NOMO-1 (cell line): ENCODE results near the gene KRTAP1-5.
"Not testable (repeated sequence)": the region's sequence is repeated elsewhere in the genome, so short reads cannot be mapped to it uniquely, and the experiment has no call there.

Experiments
- DNase-seq, 2 experiments: peaks; one replicate each; lab custom pipeline; 2025; ENCODE audit not compliant: unreplicated experiment in 2 of 2; lab: John Stamatoyannopoulos, UW

The KRTAP1-5 gene, protein sequence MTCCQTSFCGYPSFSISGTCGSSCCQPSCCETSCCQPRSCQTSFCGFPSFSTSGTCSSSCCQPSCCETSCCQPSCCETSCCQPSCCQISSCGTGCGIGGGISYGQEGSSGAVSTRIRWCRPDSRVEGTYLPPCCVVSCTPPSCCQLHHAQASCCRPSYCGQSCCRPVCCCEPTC

DNA sequence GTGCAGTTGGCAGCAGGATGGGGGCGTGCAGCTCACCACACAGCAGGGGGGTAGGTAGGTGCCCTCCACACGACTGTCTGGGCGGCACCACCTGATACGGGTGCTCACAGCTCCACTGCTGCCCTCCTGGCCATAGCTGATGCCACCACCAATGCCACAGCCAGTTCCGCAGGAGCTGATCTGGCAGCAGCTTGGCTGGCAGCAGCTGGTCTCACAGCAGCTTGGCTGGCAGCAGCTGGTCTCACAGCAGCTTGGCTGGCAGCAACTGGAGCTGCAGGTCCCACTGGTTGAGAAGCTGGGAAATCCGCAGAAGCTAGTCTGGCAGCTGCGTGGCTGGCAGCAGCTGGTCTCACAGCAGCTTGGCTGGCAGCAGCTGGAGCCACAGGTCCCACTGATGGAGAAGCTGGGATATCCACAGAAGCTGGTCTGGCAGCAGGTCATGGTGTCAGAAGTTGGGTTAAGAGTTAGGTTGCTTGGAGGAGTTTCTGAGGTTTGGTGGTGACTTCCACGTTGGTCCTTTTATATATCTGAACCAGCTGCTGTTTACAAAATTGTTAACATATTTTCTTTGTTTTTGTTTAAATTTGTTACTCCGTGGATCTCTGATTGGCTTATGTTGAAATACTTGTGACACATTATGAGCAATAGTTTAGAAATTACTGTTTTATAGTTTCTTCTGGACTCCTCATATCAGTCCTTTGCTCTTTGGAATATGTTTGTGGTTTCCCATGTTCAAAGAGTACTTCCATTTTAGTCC is at the start of gene KRTAP1-5:
TSS of gene KRTAP1-5 (minus strand) at position 494 of the 757 bp plus-strand sequence. CDS start at position 441, 53 bp downstream.
- no peak for DNase-seq

DNA sequence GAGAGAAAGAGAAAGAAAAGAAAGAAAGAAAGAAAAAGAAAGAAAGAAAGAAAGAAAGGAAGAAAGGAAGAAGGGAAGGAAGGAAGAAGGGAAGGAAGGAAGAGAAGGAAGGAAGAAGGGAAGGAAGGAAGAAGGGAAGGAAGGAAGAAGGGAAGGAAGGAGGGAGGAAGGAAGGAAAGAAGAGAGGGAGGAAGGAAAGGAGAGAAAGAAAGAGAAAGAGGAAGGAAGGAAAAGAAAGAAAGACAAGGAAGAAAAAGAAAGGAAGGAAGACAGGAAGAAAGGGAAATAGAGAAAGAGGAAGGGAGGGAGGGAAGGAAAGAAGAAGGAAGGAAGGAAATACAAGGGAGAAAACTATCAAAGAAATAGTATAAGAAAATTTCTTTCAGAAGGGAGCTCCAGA is 49.8 kb upstream of the KRTAP1-5 start:
- DNase-seq, result no peak

DNA sequence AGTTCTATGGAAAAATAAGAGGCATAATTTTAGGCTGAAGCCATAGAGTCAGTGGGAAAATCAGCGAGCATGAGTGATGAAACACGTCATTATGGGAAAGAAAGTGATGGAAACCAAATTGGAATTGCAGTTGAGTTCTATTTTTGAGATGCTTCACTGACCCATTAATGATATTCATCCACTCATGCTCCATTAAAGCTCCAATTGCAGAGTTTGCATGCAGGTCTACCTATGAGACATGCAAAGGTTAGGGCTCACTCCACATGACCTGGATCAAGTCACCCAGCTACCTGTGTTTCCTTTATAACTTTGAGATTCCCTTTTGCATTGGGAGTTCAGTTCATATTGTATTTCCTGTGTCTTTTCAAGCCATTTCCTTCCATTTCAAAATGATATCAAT is 46.7 kb upstream of the KRTAP1-5 start:
- no peak for DNase-seq

DNA sequence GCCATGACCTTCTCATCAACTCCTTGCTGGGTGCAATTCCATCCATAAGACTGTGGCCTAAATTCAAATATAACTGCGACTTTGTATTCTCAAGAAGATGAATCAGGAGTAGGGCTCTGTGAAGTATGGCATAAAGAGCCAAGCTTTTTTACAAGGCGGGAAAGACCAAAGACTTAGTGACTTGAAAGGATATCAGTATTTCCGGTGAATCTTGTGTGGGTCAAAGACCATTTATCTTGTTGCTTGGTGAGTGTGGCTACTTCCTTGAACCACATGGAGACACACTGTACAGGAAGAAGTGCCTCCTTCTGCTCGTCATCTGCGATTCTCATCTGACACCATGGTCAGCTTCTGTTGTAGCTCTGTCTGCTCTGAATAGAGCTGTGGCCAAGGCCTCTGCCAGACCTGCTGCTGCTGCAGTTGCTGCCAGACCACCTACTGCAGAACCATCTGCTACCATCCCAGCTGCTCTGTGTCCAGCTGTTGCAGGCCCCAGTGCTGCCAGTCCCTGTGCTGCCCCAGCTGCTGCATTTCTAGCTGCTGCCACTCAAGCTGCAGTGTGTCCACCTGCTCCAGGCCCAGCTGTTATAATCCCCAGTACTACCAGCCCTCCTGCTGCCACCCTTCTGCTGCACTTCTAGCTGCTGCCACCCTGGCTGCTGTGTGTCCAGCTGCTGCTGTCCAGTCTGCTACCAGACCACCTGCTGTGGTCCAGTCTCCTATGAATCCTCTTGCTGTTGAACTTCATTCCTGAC is 44.8 kb upstream of the KRTAP1-5 start:
- DNase-seq, result no peak

DNA sequence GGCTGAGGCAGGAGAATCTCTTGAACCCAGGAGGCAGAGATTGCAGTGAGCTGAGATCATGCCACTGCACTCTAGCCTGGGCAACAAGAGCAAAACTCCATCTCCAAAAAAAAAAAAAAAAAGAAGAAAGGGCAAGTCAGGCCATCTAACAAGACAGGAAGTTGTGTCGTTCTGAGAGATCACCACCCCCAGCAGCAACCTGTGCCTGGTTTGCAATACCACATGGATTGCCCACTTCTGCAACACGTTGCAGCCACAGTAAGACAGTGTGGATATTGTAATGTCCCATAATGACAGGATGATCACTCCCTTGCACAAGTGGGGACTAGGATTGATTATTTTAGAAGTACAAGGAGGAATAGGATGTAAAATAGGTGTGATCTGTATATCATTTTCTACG is 42.0 kb upstream of the KRTAP1-5 start:
- DNase-seq, result peak in 1 of 2 experiments; percentile 56

DNA sequence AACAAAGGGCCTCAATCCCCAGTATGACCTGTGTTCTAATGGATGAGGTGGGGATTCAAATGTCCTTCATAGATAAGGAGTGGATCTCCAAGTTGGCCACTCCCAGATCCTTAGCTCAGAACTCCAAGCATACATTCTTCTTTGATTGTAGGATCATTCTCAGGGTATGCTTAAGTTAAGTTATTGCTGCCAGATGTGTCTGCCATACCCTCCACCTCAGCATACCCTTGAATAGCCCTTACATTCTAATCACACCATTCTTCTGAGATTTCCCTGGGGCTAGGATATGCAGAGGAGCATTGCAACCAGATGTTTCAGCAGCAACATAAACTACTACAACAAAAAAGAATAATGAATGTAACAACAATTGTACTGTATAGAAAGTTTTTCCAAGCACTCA is 40.3 kb upstream of the KRTAP1-5 start:
- DNase-seq, result no peak

DNA sequence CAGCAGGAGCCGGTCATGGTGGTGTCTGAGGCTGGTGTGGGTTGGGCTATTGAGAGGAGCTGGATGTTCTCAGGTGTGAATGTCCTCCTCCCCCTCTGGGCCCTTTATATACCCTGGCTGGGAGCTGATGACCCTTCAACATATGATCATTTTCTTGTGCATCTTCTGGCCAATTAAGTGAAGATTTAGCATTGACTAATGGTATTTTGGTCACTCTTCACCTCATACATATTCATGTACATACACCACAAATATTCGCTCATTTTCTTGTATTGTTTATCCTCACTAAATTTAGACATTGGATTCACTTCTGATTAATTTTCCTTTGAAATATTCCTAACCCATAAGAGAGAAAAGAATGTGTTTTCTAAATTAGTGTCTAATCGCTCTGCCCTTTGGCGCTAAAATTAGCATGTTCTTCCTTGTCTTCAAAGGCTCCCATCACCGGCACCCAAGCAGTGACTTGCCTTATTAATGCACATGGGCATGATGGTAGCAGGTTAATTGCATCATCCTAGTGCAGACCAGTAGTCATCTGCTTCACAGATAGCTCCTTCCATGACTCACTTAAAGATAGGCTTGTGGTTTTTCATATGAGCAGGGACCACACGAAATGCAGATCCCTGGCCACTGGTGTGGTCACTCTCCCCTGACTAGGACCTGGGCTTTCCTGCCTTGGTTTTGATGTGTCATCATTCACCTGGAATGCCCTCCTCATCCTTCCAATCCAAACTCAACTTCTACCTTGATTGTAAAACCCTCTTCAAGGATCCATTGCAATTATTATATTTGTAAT is 39.0 kb upstream of the KRTAP1-5 start, which contains the start of gene KRTAP2-4:
TSS of gene KRTAP2-4 (minus strand) at position 51 of the 796 bp plus-strand sequence. CDS start at position 17, 34 bp downstream.
- DNase-seq, result peak in 1 of 2 experiments; percentile 46

DNA sequence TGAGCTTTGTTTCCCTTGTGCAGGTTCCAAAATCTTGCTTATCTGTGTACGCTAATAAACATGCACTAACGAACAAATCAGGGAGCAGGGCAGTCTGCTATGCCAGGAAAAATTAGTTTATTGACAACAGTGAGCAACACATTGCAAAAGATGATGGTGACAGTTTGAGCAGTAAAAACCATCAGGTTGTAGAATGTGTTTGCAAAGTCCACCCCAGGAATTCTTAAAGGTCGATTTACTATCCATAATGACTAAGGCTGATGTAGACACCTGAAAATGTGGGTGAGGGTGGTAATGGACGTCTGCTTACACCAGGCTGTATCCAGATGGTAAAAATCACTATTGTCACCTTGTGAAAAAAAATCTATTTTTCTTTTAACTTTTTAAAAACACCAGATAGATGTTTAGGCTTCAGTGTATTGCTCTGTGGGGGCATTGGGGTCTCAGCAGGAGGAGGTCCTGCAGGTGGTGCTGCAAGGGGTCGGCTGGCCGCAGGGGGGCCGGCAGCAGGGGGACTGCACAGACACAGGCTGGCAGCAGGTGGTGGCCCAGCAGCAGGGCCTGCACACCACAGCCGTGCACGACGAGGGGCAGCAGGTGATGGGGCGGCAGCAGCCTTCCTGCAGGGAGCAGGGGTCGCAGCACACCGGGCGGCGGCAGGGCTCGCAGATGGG is 38.1 kb upstream of the KRTAP1-5 start:
- not testable (repeated sequence) for DNase-seq

DNA sequence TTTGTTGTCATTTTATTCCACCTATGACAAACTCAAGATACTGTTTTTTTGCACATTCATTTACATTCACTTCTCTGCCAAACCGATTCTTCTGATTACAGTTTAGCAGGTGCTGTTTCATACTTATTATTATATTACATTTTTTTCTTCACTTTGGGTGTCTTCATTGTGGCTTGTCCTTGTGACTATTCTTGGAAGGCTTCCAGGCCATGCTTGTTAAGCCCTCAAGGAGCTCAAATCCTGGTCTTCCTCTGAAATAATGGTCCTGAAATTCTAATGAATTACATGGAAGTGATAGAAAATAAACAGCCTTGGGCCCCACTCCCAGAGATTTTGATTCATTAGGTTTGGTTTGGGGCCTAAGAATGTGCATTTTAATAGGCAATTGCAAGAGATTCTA is 37.3 kb upstream of the KRTAP1-5 start:
- DNase-seq, result no peak

DNA sequence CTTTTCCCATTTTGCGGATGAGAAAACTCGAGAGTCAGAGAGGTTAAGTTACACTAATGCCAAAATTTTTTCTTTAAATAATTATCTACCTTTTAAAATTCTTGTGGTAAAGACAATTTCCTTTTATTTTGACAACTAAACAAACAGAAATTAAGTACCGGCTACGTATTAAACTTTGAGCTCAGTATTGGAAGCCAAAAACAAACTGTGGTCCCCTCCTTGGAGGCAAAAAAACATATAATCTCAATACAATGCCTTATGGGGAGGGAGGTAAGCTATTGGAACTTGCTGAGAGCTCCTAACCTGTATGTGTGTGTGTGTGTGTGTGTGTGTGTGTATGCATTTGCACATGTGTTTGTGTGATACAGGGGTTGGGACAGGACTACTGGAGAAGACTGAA is 36.4 kb upstream of the KRTAP1-5 start:
- DNase-seq, result no peak

DNA sequence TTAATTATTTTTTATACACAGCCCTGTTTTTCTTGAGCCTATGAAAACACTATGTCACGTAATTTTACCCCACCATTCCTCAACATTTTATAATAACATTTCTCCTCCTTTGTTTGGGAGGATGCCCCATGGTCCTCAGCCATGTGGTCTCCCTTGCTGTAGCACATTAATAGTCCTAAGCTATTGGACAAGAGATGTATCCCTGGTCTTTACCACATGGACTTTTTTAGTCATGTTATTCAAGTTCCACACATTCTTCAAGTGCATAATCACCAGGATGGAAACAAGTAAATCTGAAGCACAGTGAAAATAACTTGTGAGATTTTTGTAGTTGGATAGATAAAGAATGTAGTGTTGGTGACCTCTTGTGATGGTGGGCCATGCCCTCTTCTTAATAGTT is 35.0 kb upstream of the KRTAP1-5 start:
- no peak for DNase-seq

DNA sequence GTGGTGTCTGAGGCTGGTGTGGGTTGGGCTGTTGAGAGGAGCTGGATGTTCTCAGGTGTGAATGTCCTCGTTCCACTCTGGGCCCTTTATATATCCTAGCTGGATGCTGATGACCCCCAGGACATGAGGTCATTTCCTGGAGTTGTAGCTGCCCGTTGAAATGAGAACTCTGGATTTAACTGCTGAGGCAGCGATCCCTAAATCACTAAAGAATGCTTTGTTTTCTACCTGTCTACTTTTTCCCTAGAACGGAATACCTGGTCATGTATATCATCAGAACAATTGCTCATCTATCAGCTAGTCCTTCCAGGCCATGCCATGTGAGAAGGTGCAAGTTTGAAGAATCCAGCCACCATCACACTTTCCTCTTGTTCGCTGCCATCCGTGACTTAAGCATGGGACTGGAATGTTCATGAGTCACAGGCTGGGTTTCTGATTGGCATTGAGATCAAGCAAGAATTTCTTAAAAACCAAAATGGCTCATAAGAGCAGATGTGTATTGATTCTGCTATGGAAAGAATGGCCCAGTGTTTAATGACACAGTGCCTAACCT is 33.1 kb upstream of the KRTAP1-5 start, which contains the start of gene KRTAP2-3:
TSS of gene KRTAP2-3 (minus strand) at position 63 of the 553 bp plus-strand sequence. CDS start 64 bp downstream, outside the sequence.
- no peak for DNase-seq

DNA sequence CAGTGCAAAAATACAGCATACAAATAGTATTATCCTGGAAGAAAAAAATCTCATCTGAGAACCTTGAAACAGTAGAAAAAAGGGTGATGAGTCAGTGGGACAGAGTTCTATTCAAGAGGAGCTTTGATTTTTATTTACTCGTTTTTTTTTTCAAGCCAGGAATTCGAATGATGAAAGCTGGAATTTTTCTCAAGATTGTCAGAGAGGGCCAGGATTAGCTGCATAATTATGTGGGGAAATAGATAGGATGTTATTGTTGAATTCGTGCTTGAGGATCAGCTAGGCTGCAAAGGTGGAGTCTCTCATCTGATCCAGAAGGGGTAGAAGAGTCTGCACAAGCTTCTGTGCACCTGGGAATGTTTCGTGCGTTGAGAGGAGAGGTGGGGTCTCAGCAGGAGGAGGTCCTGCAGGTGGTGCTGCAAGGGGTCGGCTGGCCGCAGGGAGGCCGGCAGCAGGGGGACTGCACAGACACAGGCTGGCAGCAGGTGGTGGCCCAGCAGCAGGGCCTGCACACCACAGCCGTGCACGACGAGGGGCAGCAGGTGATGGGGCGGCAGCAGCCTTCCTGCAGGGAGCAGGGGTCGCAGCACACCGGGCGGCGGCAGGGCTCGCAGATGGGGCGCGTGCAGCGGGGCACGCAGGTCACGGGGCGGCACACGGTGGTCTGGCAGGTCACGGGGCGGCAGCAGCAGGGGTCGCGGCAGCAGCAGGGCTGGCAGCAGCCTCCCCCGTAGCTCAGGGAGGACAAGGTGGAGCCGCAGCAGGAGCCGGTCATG is 32.5 kb upstream of the KRTAP1-5 start:
- DNase-seq, result not testable (repeated sequence)

DNA sequence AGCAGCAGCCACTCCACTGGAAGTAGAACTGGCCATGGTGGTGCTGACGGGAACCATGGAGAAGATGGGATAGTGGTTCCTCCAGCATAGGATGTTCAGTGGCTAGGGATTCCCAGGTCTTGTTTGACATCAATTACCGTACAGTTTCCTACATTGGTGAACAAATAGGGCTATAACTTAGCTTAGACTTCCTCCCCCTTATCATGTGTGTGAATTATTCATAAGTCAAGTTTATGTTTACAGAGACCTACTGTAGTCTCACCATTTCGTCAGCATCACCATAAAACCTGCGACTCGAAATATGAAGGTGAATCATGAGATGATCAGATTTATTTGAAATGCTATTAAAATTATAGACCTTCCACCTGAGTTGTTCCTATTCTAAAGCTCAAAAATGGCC is 31.7 kb upstream of the KRTAP1-5 start:
- DNase-seq, result no peak

DNA sequence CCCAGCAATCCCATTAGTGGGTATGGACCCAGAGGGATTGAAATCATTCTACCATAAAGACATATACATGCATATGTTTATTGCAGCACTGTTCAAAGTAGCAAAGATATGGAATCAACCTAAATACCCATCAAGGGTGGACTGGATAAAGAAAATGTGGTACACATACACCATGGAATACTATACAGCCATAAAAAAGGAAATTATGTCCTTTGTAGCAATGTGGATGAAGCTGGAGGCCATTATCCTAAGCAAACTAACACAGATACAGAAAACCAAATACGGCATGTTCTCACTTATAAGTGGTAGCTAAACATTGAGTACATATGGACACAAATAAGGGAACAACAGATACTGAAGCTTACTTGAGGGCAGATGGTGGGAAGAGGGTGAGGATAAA is 30.5 kb upstream of the KRTAP1-5 start:
- no peak for DNase-seq

DNA sequence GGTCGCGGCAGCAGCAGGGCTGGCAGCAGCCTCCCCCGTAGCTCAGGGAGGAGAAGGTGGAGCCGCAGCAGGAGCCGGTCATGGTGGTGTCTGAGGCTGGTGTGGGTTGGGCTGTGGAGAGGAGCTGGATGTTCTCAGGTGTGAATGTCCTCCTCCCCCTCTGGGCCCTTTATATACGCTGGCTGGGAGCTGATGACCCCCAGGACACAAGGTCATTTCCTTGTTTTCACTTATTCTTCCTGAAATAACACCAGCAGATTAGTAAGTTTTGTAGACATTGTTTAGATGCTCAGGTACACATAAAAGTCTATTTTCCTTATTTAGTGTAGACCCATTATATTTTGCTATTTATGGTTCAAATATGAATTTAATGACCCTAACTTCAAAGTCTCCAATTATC is 28.1 kb upstream of the KRTAP1-5 start, which contains the start of gene KRTAP2-2:
TSS of gene KRTAP2-2 (minus strand) at position 101 of the 400 bp plus-strand sequence. CDS start at position 82, 19 bp downstream.
- DNase-seq, result not testable (repeated sequence)

DNA sequence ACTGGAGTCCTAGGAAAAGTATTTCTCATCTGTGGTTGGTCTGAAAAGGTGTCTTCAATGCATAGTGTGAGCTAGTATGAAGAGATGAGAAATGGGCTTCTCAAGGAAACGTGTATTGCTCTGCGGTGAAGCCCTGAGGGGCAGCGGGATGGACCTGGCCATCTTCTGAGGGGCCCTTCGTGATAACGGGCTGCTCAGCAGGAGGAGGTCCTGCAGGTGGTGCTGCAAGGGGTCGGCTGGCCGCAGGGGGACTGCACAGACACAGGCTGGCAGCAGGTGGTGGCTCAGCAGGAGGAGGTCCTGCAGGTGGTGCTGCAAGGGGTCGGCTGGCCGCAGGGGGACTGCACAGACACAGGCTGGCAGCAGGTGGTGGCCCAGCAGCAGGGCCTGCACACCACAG is 27.5 kb upstream of the KRTAP1-5 start:
- DNase-seq, result not testable (repeated sequence)

DNA sequence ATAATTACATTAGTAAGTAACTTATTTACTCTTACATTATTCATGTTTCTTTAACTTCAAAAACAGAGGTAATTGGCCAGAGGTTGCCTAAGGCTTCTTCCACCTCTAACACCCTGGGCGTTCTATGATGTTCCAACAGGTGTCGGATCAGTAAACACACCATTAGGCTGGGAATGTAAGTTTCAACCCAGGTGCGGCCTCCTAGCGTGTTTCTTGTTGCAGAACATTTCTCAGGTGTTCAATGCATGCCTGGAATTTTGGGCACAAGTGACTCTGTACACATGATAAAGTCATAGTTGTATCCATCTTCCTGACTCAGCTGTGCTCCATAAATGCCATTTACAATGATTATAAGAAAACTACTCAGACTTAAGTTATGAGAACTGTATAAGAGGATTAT is 27.0 kb upstream of the KRTAP1-5 start:
- no peak for DNase-seq

DNA sequence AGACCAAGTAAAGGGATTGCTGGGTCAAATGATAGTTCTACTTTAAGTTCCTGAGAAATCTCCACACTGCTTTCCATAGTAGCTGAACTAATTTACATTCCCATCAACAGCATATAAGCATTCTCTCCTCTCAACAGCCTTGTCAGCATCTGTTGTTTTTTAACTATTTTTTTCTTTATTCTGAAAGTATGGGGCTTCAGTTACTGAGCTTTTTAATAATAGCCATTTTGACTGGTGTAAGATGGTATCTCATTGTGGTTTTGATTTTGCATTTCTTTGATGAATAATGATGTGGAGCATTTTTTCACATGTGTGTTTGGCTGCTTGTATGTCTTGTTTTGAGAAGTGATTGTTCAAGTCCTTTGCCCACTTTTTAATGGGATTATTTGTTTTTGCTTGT is 25.6 kb upstream of the KRTAP1-5 start:
- no peak for DNase-seq
